Fibroblast of lung (primary cell): ENCODE data around the gene LHCGR. TPM values are rescaled to one million over a fixed set of nuclear protein-coding genes. Genes with fewer than 3 reads are reported as not detected.

Source experiments
- DNase-seq, 2 donors: peaks; one replicate each; pipeline versions ENCODE4 v3.0.0 to v3.0.0-alpha.2; 2010; ENCODE audit warnings: low read depth in 2 of 2
- H2AFZ ChIP-seq: 2 replicates; pipeline ENCODE4 v1.5.1; 2012; ENCODE audit warnings: low read length, control low read depth, inconsistent platforms
- H3K27ac ChIP-seq: 2 replicates; pipeline ENCODE4 v1.5.1; 2011; ENCODE audit warnings: low read length, control low read depth; ENCODE audit not compliant: insufficient read depth
- H3K27me3 ChIP-seq: 2 replicates; pipeline ENCODE4 v1.5.1; 2011; ENCODE audit warnings: mild to moderate bottlenecking, low read length; ENCODE audit not compliant: control insufficient read depth, insufficient read depth
- H3K36me3 ChIP-seq: 2 replicates; pipeline ENCODE4 v1.5.1; 2011; ENCODE audit warnings: low read length; ENCODE audit not compliant: control insufficient read depth, insufficient read depth
- H3K4me1 ChIP-seq: 2 replicates; pipeline ENCODE4 v1.5.1; 2011; ENCODE audit warnings: low read length; ENCODE audit not compliant: control insufficient read depth, insufficient read depth; ENCODE audit errors: extremely low read depth
- H3K4me2 ChIP-seq: 2 replicates; pipeline ENCODE4 v1.5.1; 2011; ENCODE audit warnings: low read length, control low read depth; ENCODE audit not compliant: insufficient read depth; ENCODE audit errors: extremely low read depth
- H3K4me3 ChIP-seq, 4 experiments: fragments of 200-600 bp in 1 of 4; sonication (generic) in 1 of 4; replicated peaks in 1 of 4; 2 replicates each; pipeline ENCODE4 v1.5.1; 2011 to 2016; ENCODE audit warnings: low read length in 4 of 4, low read depth in 3 of 4, mild to moderate bottlenecking in 3 of 4, control low read depth in 2 of 4, inconsistent platforms in 1 of 4, mixed read lengths in 1 of 4; ENCODE audit not compliant: insufficient read depth in 1 of 4; ENCODE audit errors: control extremely low read depth in 1 of 4
- H3K79me2 ChIP-seq: 2 replicates; pipeline ENCODE4 v1.5.1; 2012; ENCODE audit warnings: mild to moderate bottlenecking, low read length, inconsistent platforms; ENCODE audit not compliant: control insufficient read depth, insufficient read depth
- H3K9ac ChIP-seq: 2 replicates; pipeline ENCODE4 v1.5.1; 2011; ENCODE audit warnings: mild to moderate bottlenecking, low read length, control low read depth; ENCODE audit not compliant: insufficient read depth
- H3K9me3 ChIP-seq: 2 replicates; pipeline ENCODE4 v1.5.1; 2012; ENCODE audit warnings: low read depth, low read length; ENCODE audit not compliant: control insufficient read depth, insufficient read depth
- H4K20me1 ChIP-seq: 2 replicates; pipeline ENCODE4 v1.5.1; 2011; ENCODE audit warnings: low read length; ENCODE audit not compliant: control insufficient read depth, insufficient read depth; ENCODE audit errors: extremely low read depth
- CTCF ChIP-seq, 2 donors: IDR thresholded peaks in 1 of 2; conservative IDR thresholded peaks in 1 of 2; 1 replicate in 1 of 2; 2 replicates in 1 of 2; pipeline ENCODE4 v1.5.1; 2011 to 2012; ENCODE audit warnings: low read length in 2 of 2, control low read depth in 1 of 2, inconsistent platforms in 1 of 2, low read depth in 1 of 2, mild to moderate bottlenecking in 1 of 2
- EZH2 ChIP-seq: IDR thresholded peaks from 2 replicates; pipeline ENCODE4 v1.5.1; 2012; ENCODE audit warnings: low read length, control low read depth, mild to moderate bottlenecking; ENCODE audit errors: missing control alignments
- polyA plus RNA-seq, 2 donors: library from polyadenylated mRNA; depleted of rRNA in 1 of 2; stranded (reverse) in 1 of 2; unstranded in 1 of 2; fragments of >200 nt; gene quantifications; 2 replicates each; pipeline ENCODE4 v1.2.1, GENCODE V29; 2011 to 2012; ENCODE audit warnings: missing spikeins in 1 of 2
- total RNA-seq: library from RNA; depleted of rRNA; stranded (reverse); fragments of >200 nt; gene quantifications from 2 replicates; pipeline ENCODE4 v1.2.1, GENCODE V29; 2014

The LHCGR gene
- total and polyA plus RNA-seq, 2 donors (not counting 1 experiment from before 2014, with no cell fraction given): 0.12 TPM; not detected in 1

- Histone ChIP-seq H3K4me1 (no peaks in the 10 kb centered on the region), H3K27ac (no peak overlapping the region), H3K9ac (no peak overlapping the region), H4K20me1 (no peaks in the 10 kb centered on the region), H2AFZ (no peak overlapping the region), H3K4me3 (no peak overlapping the region), H3K9me3 (no peaks in the 10 kb centered on the region), H3K27me3 (no peaks in the 10 kb centered on the region), H3K79me2 (no peaks in the 10 kb centered on the region), H3K4me2 (no peak overlapping the region), H3K36me3 (no peaks in the 10 kb centered on the region)
- DNase-seq: no peak
- TF ChIP-seq CTCF (conservative IDR thresholded peaks at IDR 0.05 in 1 of 2, IDR thresholded peaks at IDR 0.05 in 1 of 2; ENCODE audit: low read depth in 1 of 2, low read length in 2 of 2) (no peak), EZH2 (no peak)
Measured at GRCh38 chr2:48759682-48760081, 4.2 kb upstream of the LHCGR start.

- TF ChIP-seq EZH2 (no peak), CTCF (conservative IDR thresholded peaks at IDR 0.05 in 1 of 2, IDR thresholded peaks at IDR 0.05 in 1 of 2; ENCODE audit: low read depth in 1 of 2, low read length in 2 of 2) (no peak)
- no peak overlapping the region for H3K4me2 ChIP-seq
- no peak for DNase-seq
- no peaks in the 10 kb centered on the region for H3K36me3 ChIP-seq
- H3K4me3 ChIP-seq: no peak overlapping the region
- no peak overlapping the region for H2AFZ ChIP-seq
- H4K20me1 ChIP-seq: no peaks in the 10 kb centered on the region
- no peaks in the 10 kb centered on the region for H3K4me1 ChIP-seq
- no peaks in the 10 kb centered on the region for H3K27me3 ChIP-seq
- H3K27ac ChIP-seq: no peak overlapping the region
- no peaks in the 10 kb centered on the region for H3K9me3 ChIP-seq
- no peaks in the 10 kb centered on the region for H3K79me2 ChIP-seq
- no peak overlapping the region for H3K9ac ChIP-seq
Measured at GRCh38 chr2:48756289-48756688, 765 bp upstream of the LHCGR start.

GRCh38 chr2:48754874-48755273 lies 650 bp downstream of the LHCGR start:
- no peak overlapping the region for H3K4me3 ChIP-seq
- H3K79me2 ChIP-seq: no peaks in the 10 kb centered on the region
- no peaks in the 10 kb centered on the region for H3K36me3 ChIP-seq
- no peak overlapping the region for H3K4me2 ChIP-seq
- H3K4me1 ChIP-seq: no peaks in the 10 kb centered on the region
- no peaks in the 10 kb centered on the region for H3K27me3 ChIP-seq
- no peak overlapping the region for H3K27ac ChIP-seq
- no peak overlapping the region for H3K9ac ChIP-seq
- TF ChIP-seq CTCF (conservative IDR thresholded peaks at IDR 0.05 in 1 of 2, IDR thresholded peaks at IDR 0.05 in 1 of 2; ENCODE audit: low read depth in 1 of 2, low read length in 2 of 2): no peak
- TF ChIP-seq EZH2: no peak
- DNase-seq: no peak
- no peak overlapping the region for H2AFZ ChIP-seq
- H4K20me1 ChIP-seq: no peaks in the 10 kb centered on the region
- H3K9me3 ChIP-seq: no peaks in the 10 kb centered on the region
